MCF 10A (cell line): ENCODE data around the gene TRA2A. TPM values are rescaled to one million over a fixed set of nuclear protein-coding genes. Genes with fewer than 3 reads are reported as not detected.

Experiments used
- BruUV-seq: library from RNA; stranded (reverse); fragments of 400-500 nt; replicated peaks from 2 replicates; lab custom pipeline; 2021; lab: Mats Ljungman, UMichigan
- CTCF ChIA-PET: fragments of 300-600 bp; sonication (Branson Sonifier 250); formaldehyde crosslinking; extraction: SDS; loops from one replicate; lab custom pipeline; 2021; ENCODE audit warnings: antibody characterized with exemption, inconsistent platforms; lab: Yijun Ruan, JAX
- POLR2A ChIA-PET: fragments of 300-600, 350-650 bp; sonication (Branson Sonifier 250); formaldehyde crosslinking; extraction: SDS; loops from one replicate; lab custom pipeline; 2020; ENCODE audit warnings: antibody characterized with exemption, inconsistent platforms; lab: Yijun Ruan, JAX
- DNase-seq: peaks from one replicate; pipeline ENCODE4 v3.0.0-alpha.2; 2018; ENCODE audit not compliant: unreplicated experiment
- H3K27ac Mint-ChIP-seq: one replicate; pipeline ENCODE4 v1.8.0; 2022; ENCODE audit warnings: mild to moderate bottlenecking, low read depth, mixed read lengths; ENCODE audit not compliant: unreplicated experiment
- H3K27me3 Mint-ChIP-seq: one replicate; pipeline ENCODE4 v1.8.0; 2022; ENCODE audit warnings: mixed read lengths; ENCODE audit not compliant: insufficient read depth, unreplicated experiment
- H3K36me3 Mint-ChIP-seq: one replicate; pipeline ENCODE4 v1.8.0; 2022; ENCODE audit warnings: mild to moderate bottlenecking, moderate library complexity, mixed read lengths; ENCODE audit not compliant: insufficient read depth, unreplicated experiment
- H3K4me1 Mint-ChIP-seq: one replicate; pipeline ENCODE4 v1.8.0; 2022; ENCODE audit warnings: mixed read lengths; ENCODE audit not compliant: insufficient read depth, unreplicated experiment
- H3K4me3 Mint-ChIP-seq: one replicate; pipeline ENCODE4 v1.8.0; 2022; ENCODE audit warnings: mild to moderate bottlenecking, moderate library complexity, mixed read lengths; ENCODE audit not compliant: unreplicated experiment
- H3K9me3 Mint-ChIP-seq: one replicate; pipeline ENCODE4 v1.8.0; 2022; ENCODE audit warnings: mixed read lengths; ENCODE audit not compliant: unreplicated experiment
- CTCF ChIP-seq: fragments of 200-600 bp; IDR thresholded peaks from one replicate; pipeline ENCODE4 v1.8.0; 2022; ENCODE audit warnings: antibody characterized with exemption, mild to moderate bottlenecking; ENCODE audit not compliant: unreplicated experiment
- intact Hi-C: fragments of 100-400 bp; cut with micrococcal nuclease; formaldehyde crosslinking; loops from 2 replicates; pipeline ENCODE4 v1.14.1; 2022
- total RNA-seq: library from RNA; stranded (reverse); gene quantifications from 2 replicates; pipeline ENCODE4 v1.2.3, GENCODE V29; 2022

The TRA2A gene
- total RNA-seq, 1 experiment from 2014 or later = 113 TPM

GRCh38 chr7:23532490-23533237, 883 bp upstream of the TRA2A start:
- H3K27ac Mint-ChIP-seq = peak overlapping the region; percentile 100
- H3K36me3 Mint-ChIP-seq = peaks cover 36% of the 10 kb centered on the region
- no TSS peak for BruUV-seq
- no peaks in the 10 kb centered on the region for H3K9me3 Mint-ChIP-seq
- no peaks in the 10 kb centered on the region for H3K27me3 Mint-ChIP-seq
- intact Hi-C loops = loop anchor here (5.0 kb wide), 2 partner anchors 100 to 260 kb away; no protein-coding TSS in a partner anchor
- TF ChIP-seq CTCF = no peak
- H3K4me1 Mint-ChIP-seq = peaks cover 11% of the 10 kb centered on the region
- ChIA-PET POLR2A (interaction anchor here (1.4 to 2.2 kb wide), 3 partner anchors 7 to 233 kb away, joined by 4 to 13 read pairs (median 5); partner anchors contain the start of gene MALSU1), CTCF (interaction anchor here (0.6 to 1.2 kb wide), 3 partner anchors 14 to 782 kb away, joined by 3 read pairs; no protein-coding TSS in a partner anchor)
- no peak for DNase-seq
- peak overlapping the region; percentile 95 for H3K4me3 Mint-ChIP-seq

- POLR2A ChIA-PET = interaction anchor here (0.6 to 2.2 kb wide), 26 partner anchors 8 to 1227 kb away, joined by 3 to 14 read pairs (median 4); partner anchors contain the start of genes CCDC126 and MALSU1
Measured at GRCh38 chr7:23531050-23531793, 559 bp downstream of the TRA2A start.

GRCh38 chr7:23530405-23530804, 1.4 kb downstream of the TRA2A start:
- DNase-seq = peak; percentile 56
- no TSS peak for BruUV-seq
- H3K27ac Mint-ChIP-seq = peak overlapping the region; percentile 100
- peaks cover 36% of the 10 kb centered on the region for H3K36me3 Mint-ChIP-seq
- intact Hi-C loops = loop anchor here (2.0 to 5.0 kb wide), 3 partner anchors 60 to 258 kb away; partner anchors contain the start of gene IGF2BP3
- H3K4me1 Mint-ChIP-seq = peaks cover 20% of the 10 kb centered on the region
- H3K4me3 Mint-ChIP-seq = peak overlapping the region; percentile 95
- no peak for TF ChIP-seq CTCF
- CTCF ChIA-PET = interaction anchor here (0.8 to 1.6 kb wide), 7 partner anchors 10 to 236 kb away, joined by 3 to 10 read pairs (median 5); no protein-coding TSS in a partner anchor
- no peaks in the 10 kb centered on the region for H3K9me3 Mint-ChIP-seq
- POLR2A ChIA-PET = interaction anchor here (0.7 to 2.2 kb wide), 21 partner anchors 10 to 518 kb away, joined by 3 to 14 read pairs (median 4); partner anchors contain the start of genes CCDC126 and MALSU1
- H3K27me3 Mint-ChIP-seq = no peaks in the 10 kb centered on the region

More at GRCh38 chr7:23531050-23531793, 559 bp downstream of the TRA2A start:
- H3K27me3 Mint-ChIP-seq = no peaks in the 10 kb centered on the region
- peak; percentile 73 for DNase-seq
- intact Hi-C loops = loop anchor here (2.0 to 5.0 kb wide), 3 partner anchors 60 to 259 kb away; partner anchors contain the start of gene IGF2BP3
- peak overlapping the region; percentile 95 for H3K4me3 Mint-ChIP-seq
- TF ChIP-seq CTCF = no peak
- H3K36me3 Mint-ChIP-seq = peaks cover 36% of the 10 kb centered on the region
- TSS peak; percentile 48 for BruUV-seq
- no peaks in the 10 kb centered on the region for H3K9me3 Mint-ChIP-seq
- peak overlapping the region; percentile 100 for H3K27ac Mint-ChIP-seq
- CTCF ChIA-PET = interaction anchor here (0.8 to 1.6 kb wide), 7 partner anchors 10 to 173 kb away, joined by 3 to 10 read pairs (median 4); no protein-coding TSS in a partner anchor
- H3K4me1 Mint-ChIP-seq = peaks cover 20% of the 10 kb centered on the region
